Coronary artery (tissue), 2 donors: Measurements from ENCODE around the gene SEMA7A.
"Not testable (repeated sequence)": the region's sequence is repeated elsewhere in the genome, so short reads cannot be mapped to it uniquely, and the experiment has no call there.

Experiments
- DNase-seq: peaks from one replicate; pipeline ENCODE4 v3.0.0-alpha.2; 2017; ENCODE audit warnings: low spot score
- H3K27ac ChIP-seq, 2 donors: fragments of 200-600 bp; sonication (generic); one replicate each; pipeline ENCODE4 v1.5.1; 2016 to 2019
- H3K4me3 ChIP-seq: fragments of 200-600 bp; sonication (generic); 2 replicates; pipeline ENCODE4 v1.5.1; 2016; ENCODE audit warnings: mild to moderate bottlenecking, moderate library complexity
- CTCF ChIP-seq: fragments of 200-600 bp; sonication (generic); IDR thresholded peaks from one replicate; pipeline ENCODE4 v1.5.1; 2019; ENCODE audit warnings: antibody characterized with exemption

The SEMA7A gene

GRCh38 chr15:74392451-74392830, 41.3 kb downstream of the SEMA7A start:
- no peak for TF ChIP-seq CTCF
- no peak for DNase-seq
- Histone ChIP-seq H3K4me3 (no peak overlapping the region), H3K27ac (no peak overlapping the region)

DNA sequence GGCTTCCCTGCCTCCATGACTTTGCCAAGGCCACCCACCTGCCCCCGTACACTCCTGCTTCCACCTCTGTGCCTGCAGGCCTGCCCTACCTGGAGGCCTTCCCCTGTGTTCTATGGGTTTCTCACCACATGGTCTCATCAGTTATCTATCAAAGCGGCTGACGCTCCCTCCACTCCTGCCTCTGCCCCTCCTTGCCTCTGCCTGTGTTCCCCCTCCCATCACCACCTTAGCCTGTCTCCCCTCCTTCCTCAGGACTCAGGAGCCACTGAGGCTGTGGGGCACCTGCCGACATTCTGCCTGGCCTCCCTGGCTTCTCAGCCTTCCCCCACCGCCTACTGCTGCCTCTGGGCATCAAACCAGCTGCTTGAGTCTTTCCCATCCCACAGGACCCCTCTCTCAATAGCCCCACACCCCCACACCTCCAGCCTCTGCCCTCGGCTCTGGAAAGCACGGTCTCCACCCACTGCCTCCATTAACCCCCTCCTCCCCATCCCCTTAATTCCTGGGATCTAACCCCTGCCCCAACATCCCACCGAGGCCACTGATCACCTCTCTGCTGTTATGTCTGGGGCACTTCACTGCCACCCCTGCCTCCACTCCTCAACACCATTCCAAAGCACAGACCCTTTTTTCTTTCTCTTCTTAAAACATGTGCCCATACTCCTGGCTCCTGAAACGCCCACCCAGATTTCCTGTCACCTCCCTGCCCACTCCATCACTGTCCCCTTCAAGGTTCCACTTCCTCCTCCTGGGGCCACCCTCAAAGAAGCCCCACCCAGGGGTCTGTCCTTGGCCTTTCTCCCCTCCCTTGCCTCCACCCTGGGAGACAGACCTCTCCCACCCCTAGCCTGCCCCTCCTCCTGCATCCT, 41.9 kb downstream of the SEMA7A start:
- no peak overlapping the region for H3K27ac ChIP-seq
- H3K4me3 ChIP-seq, result no peak overlapping the region
- DNase-seq, result no peak
- no peak for TF ChIP-seq CTCF

- no peak for DNase-seq
- no peak for TF ChIP-seq CTCF
- no peak overlapping the region for H3K27ac ChIP-seq
- H3K4me3 ChIP-seq, result no peak overlapping the region
These were observed 43.0 kb downstream of the SEMA7A start for GRCh38 chr15:74390647-74391288.

- H3K27ac ChIP-seq, result not testable (repeated sequence)
These were observed 43.6 kb downstream of the SEMA7A start for GRCh38 chr15:74390049-74390646.

GRCh38 chr15:74389241-74390048, 44.3 kb downstream of the SEMA7A start:
- Histone ChIP-seq H3K27ac (no peak overlapping the region), H3K4me3 (no peak overlapping the region)
- DNase-seq, result no peak
- no peak for TF ChIP-seq CTCF

More at GRCh38 chr15:74390049-74390646, 43.6 kb downstream of the SEMA7A start:
- H3K4me3 ChIP-seq, DNase-seq: not testable (repeated sequence)

DNA sequence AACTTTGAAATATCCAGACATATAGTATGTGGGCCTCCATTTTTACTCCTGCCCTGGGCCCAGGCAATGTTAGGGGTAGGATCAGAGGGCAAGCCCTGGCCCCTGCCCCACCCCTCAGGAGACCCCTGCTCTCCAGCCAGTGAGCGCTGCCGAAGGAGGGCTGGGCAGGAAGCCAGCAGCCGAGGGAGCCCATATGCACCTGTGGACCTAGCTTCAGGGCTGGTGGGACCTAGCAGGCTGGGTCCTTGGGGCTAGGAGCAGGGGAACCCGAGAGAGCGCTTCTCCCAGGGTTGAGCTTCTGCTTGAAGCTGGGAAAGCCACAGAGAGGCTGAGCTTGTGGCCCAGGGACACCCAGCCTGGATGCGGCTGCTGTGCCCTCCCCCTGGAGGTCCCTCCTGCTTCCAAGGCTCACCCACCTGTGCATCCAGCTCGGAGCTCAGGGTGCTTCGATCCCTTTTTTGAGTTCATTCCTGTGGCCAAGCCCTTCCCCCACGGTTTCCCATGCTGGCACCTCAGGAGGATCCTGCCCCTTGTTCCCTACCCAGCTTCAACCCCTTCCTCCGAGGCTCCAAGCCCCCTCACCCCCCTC, 45.3 kb downstream of the SEMA7A start:
- H3K4me3 ChIP-seq, result no peak overlapping the region
- H3K27ac ChIP-seq, result no peak overlapping the region
- TF ChIP-seq CTCF, result no peak
- no peak for DNase-seq
